ENCODE data around the gene FHL1.
"Not testable (repeated sequence)": the region's sequence is repeated elsewhere in the genome, so short reads cannot be mapped to it uniquely, and the experiment has no call there.

FHL1 gene

DNA sequence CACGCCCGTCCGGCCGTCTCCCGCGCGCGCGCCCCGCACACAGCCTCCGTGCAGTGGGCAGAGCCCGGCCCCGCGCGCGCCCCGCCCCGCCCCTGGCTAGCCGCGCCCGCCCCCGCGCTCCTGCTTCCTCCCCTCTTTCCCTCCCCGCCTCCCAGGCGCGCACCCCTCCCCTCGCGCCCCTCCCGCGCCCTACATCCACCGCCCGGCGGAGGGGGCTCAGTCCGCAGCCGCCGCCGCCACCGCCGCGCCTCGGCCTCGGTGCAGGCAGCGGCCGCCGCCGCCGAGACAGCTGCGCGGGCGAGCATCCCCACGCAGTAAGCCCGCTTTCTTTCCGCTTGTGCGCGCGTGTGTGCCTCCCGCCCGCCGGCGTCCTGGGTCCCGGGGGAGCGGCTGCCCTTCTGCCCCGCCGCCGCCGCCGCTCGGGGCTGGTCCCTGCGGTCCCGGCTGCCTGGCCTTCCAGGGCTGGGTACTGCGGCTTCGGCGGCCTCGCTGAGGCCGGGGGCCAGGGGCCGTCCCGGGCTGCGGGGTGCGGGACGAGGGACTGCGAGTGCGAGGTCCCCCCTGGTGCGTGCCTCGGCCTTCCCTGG lies at the start of gene FHL1:
Gene FHL1 (plus strand): TSS at position 219 of the 587 bp plus-strand sequence.
- DNase-seq (ENCODE audit: low spot score): peak; percentile 80

DNA sequence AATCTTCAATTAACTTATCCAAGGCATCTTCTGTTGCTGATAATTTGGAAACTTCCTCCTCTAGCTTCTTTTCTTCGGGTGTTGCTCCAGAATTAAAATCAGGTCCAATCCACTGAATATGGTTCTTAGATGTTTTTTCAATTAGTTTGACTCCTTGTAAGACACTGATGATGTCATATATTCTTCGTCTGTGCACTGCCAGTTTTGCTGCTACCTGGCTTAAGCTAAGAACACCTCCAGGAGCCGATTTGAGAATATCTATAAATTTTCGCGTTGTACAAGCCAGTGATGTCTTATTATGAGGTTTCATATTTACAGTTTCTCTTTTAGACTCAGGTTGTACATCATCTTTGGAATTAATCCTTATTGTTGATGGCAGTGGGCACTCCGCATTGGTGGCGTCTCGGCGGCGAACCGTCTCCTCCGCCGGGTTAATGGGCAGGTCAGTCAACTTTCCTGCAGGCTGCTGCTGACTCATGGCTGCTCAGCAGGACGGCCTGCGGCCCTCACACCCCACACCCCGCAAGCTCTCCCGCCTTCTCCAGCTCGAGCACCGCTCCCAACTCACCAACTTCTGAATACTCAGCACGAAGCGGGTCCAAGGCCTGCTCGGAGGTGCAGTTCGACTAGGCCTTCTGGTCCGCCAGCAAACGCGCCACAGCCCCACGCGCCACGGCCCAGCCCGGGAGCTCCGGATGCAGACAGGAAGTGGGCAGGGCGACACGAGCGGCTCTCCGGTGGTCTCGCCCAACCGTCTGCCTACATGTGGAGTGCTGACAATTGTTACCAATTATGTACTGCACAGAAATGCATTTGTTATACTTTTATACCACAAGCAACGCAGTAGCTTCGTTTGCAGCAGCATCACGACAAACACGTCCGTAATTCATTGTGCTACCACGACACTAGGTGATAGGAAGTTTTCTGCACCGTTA lies 49.2 kb upstream of the FHL1 start:
- no peak for DNase-seq (ENCODE audit: low spot score)

DNA sequence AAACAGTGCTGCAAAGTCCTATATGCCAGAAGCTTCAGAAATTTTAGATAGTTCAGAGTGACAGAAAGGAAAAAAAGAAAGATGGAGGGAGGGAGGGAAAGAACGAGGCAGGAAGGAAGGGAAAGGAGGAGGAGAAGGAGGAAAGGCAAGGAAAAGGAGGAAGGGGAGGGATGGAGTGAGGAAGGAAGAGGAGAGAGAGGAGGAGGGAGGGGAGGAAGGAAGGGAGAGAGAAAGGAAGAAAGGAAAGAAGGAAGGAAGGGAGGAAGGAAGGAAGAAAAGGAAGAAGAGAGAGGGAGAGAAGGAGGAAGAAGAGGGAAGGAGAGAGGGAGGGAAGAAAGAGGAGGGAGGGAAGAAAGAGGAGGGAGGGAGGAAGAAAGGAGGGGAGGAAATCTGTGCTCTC lies 42.4 kb upstream of the FHL1 start:
- DNase-seq (ENCODE audit: low spot score): no peak

DNA sequence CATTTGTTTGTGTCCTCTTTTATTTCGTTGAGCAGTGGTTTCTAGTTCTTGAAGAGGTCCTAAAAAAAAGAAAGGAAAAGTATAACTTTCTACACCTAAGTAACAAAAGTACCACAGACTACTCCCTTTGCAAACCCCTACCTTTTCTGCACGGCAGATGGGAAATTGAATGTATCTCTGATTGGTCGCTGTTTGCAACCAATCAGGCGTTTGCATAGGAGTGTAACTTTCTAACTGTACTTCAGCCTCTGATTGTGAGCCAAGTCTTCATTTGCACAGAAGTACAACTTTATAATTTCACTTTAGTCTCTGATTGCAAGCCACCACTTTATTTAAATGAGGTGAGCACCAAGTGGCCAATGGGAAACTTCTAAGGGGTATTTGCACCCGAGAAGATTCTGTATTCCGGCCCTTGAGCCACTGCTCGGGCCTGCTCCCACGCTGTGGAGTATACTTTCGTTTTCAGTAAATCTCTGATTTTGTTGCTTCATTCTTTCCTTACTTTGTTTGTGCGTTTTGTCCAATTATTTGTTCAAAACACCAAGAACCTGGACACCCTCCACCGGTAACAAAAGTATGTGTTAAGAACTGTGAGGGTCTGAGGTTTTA lies 40.3 kb upstream of the FHL1 start:
- no peak for DNase-seq (ENCODE audit: low spot score)

DNA sequence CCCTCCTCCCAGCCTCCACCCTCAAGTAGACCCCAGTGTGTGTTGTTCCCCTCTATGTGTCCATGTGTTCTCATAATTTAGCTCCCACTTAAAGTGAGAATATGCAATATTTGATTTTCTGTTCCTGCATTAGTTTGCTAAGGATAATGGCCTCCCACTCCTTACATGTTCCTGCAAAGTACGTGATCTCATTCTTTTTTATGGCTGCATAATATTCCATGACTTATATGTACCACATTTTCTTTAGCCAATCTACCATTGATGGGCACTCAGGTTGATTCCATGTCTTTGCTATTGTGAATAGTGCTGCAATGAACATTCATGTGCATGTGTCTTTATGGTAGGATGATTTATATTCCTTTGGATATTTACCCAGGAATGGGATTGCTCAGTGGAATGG lies 38.4 kb upstream of the FHL1 start:
- DNase-seq (ENCODE audit: low spot score): not testable (repeated sequence)

DNA sequence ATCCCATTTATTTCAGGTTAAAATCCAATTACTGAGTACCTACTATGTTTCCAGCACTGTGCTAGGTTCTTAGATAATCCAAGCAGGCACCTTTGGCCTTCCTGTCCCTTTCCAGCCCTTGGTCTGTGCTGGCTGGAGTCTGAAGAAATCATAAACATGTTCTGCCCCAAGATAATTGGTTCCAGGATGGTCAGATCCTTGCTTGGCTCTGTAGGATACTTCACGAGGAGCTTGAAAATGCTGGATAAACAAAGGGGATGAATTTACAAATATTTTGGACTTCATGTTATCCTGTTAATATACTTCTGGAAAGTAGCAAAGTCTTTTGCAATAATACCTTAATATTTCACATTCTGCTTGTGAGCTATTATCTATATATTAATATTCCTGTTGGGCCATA lies 35.0 kb upstream of the FHL1 start:
- DNase-seq (ENCODE audit: low spot score): no peak

DNA sequence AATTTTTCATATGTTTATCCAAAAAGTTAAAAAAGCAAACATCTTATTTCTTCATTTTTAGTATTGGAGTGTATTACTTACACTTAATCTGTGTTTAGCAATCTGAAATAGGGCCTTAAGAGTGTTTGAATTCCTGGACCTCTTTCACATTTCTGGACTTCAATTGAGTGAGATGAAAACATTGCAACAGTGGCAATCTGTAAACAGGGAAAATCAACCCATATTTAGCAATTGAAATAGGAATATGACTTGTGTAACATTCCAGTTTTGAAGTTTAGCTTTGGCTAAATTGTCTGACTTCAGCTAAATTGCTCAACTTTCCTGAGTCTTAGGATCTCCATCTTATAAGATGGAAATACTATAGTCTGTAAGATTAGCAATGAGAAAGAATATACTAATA lies 34.6 kb upstream of the FHL1 start:
- DNase-seq (ENCODE audit: low spot score): no peak

DNA sequence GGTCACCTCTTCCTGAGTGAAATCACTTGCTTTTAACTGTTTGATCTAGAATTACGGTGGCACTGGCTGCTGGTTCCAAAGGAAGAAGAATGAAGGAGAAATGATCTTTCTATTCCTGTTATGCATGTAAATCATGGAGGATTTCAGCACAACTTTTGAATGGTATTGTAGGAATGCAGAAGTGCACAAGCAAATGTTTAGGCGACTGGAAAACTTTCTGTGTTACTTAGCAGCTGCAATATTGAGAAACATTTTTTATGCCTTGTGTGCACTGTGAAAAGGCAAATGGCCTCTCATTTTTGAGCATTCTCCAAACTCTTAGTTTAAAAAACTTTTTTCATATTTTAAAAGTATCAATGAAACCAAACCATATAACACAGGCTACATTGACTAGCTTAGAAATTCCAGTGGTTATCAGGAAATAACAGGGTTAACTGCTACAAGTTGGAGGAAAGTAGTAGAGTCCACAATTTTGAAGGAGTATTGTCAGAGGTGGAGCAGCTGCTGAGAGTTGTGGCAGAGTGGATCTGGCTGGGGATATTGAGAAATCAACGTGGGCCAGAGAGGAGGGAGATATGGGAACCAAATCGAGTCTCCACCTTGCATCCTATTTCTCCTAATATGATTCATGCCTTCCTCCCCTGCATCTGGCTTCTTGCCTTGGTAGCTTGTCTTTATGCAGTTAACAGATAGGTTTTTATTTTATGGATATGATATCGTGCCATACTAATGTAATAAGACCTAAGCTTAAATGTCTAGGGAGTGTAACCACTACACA lies 32.0 kb upstream of the FHL1 start:
- DNase-seq (ENCODE audit: low spot score): no peak

DNA sequence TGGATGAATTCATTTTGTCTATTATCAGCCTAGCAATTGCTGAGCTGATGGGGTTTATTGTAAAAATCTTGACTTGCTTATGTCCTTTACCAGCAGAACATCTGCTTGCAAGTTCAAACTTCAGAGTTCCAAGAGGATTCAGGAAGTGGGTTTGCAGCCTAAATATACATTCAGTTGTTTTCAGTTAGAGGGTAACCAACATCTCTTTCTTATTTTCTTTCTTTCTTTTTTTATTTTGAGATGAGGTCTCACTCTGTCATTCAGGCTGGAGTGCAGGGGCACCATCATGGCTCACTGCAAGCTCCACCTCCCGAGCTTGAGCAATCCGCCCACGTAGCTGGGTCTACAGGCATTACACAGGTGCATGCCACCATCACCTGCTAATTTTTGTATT lies 31.4 kb upstream of the FHL1 start:
- no peak for DNase-seq (ENCODE audit: low spot score)

DNA sequence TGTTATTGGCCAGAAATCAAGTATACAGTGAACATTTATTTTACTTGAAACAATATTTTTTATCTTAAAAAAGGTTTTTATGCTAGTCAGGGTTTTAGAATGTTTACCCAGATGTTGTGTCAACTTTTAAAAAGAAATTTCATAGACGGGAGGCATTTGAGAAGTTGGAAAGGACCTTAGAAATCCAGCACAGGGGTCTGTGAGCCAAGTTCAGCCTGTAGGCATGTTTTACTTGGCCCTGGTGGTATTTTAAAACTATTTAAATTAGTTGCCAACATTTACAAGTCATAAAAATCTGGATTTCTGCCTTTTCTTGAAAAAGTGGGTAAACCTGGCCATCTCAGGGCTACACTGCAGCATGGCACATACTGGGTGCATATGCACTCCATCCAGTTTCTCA lies 25.5 kb upstream of the FHL1 start:
- DNase-seq (ENCODE audit: low spot score): no peak

DNA sequence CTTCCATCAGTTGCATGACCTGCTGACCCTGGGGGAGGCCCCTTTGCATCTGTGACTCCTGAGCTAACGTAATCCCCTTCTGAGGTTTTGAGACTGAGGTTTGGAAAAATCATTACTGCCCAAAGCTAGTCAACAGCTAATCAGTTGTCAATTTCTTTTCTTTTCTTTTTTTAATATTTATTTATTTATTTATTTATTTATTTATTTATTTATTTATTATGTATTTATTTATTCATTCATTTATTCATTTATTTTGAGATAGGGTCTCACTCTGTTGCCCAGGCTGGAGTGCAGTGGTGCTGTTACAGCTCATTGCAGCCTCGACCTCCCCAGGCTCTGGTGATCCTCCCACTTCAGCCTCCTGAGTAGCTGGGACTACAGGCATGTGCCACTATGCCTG lies 25.1 kb upstream of the FHL1 start:
- DNase-seq (ENCODE audit: low spot score): no peak

DNA sequence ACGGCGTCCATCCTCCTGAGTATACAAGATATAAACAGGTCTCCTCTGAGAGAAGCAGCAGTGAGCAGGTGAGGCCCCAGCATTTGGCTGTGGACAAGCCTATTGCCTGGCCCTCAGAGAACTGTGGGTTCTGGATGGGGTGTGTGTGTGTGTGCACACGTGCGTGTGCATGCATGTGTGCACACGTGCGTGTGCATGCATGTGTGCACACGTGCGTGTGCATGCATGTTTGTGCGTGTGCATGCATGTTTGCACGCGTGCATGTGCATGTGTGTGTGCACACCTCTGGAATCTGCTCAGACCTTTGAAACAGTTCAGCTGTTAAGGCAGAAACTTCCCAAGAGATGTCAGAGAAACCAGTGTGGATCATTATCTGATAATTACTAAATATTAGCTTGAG lies 22.2 kb upstream of the FHL1 start:
- no peak for DNase-seq (ENCODE audit: low spot score)

DNA sequence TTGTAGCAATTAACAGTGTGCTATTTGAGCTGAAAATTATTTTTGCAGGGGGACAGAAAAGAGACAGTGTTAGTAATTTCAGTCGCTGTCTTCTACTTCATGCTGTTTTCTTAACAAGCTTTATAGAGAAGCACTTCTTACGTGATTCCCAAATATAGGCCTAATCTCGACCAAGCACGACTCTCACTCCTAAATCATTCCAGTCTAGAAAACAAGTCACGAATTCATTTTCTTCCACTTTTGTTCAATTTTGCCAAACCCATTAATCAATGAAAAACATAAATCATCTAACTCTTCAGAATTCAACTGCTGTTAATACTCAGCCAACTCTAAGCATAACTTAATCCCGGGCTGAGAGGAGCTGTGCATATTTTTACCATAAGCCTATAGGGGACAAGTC lies 21.0 kb upstream of the FHL1 start:
- no peak for DNase-seq (ENCODE audit: low spot score)

DNA sequence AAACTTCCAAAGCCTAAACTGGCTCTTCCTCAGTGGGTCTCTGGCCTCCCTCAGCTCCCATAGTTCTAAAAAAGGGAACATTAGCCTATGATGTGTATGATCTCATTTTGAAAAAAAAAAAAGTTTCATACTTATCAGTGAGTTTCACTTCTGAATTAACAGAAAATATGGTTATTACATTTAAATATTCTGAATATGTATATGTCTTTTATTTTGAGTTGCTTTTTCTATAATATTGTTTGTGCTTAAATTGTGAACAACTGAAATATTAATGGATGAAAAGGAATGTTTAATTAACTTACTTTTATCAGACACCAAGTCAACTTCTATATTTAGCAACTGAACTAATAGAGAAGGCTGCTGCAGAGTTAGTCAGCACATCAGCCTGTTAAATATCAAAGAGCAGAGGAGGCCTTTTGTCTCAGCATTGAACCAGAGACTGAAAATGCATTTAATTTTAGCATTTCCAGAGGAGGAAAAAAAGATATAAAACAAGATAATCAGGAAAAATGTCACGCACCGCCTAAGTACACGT lies 20.4 kb upstream of the FHL1 start:
- DNase-seq (ENCODE audit: low spot score): no peak

DNA sequence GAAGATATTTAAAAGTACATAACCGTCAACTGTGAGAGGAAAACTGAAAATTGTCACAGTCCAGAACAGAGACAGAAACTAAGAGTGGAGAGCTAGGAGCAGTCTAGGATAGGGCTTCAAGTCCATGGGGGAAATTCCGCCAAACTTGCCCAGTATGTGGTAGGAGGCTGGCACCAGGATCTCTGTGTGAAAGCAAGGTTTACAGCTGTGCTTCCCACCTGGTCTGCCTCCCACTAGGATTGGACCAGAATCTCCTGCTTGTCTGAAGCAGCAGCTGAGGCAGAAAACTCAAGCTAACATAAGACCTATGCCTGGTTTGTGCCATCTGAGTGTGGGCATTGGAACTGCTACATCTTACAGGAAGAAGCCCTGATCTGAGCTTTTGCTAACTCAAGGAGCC lies 18.6 kb upstream of the FHL1 start:
- DNase-seq (ENCODE audit: low spot score): no peak

DNA sequence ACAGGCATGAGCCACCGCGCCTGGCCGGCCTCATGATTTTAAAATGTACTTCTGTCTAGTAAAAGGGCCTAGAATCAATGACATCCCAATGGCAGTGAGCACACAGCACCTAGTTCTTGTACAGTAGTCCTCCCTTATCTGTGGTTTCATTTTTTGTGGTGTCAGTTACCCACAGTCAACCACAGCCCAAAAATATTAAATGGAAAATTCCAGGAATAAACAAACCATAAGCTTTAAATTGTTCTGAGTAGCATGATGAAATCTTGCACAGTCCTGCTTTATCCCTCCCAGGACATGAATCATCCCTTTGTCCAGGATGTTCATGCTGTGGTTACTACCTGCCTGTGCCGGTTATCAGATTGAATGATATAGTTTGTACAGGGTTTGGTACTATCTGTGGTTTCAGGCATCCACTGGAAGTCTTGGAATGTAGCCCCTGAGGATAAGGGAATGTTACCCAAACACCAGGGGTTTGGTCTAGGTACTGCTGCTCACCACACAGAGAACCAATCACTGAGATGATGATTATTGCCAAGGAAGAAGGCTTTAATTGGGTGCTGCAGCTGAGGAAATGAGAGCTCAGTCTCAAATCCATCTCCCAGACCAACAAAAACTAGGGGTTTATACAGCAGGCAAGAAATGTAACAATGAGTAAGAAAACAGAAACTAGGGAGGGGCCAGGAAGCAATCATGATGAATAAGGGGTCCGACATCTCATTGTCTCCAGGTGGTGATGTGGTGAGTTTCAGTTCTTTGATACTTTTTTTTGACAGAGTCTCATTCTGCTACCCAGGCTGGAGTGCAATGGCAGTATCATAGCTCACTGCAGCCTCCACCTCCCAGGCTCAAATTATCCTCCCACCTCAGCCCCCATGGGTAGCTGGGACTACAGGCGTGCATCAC lies 16.2 kb upstream of the FHL1 start:
- no peak for DNase-seq (ENCODE audit: low spot score)

DNA sequence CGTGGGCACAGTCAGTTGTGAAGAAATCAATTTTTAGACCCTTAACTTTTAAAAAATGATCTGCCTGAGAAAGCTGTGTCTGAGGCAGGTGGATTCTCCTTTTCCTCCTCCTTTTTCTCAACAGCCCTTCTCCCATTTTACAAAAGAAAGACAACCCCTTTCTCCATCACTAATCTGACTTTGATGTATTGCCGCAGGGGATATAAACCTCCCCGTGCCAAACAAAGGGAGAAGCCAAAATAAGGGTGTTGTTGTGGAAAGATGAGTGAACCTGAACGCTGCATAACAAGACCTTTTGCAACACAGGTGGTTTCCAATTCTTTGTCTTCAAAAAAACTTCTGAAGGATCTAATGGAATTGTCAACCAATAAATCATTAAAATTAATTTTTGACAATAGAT lies 8.4 kb upstream of the FHL1 start:
- no peak for DNase-seq (ENCODE audit: low spot score)

DNA sequence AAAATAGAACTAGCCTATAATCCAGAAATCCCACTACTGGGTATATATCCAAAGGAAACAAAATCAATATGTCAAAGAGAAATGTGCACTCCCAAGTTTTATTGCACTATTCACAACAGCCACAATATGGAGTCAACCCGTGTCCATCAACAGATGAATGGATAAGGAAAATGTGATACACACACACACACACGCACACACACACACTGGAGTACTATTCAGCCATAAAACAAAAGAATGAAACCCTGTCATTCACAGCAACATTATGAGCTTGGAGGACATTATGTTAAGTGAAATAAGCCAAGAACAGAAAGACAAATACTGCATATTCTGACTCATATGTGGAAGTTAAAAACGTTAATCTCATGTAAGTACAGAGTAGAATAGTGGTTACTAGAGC lies 5.8 kb upstream of the FHL1 start:
- DNase-seq (ENCODE audit: low spot score): no peak

DNA sequence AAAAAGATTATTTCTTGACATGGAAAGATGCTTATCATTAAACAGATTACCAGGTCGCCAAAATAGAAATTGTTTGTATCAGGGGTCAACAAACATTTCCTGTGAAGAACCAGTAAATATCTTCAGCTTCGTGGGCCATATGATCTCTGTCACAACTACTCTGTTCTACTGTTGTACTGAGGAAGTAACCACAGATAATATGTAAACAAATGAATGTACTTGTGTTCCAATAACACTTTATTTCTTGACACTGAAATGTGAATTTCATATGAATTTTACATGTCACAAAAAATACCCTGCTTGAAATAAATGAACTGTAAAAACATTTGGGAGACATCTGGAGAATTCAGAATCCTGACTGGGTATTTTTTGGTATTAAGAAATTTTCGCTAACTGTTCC lies 4.7 kb upstream of the FHL1 start:
- DNase-seq (ENCODE audit: low spot score): no peak

DNA sequence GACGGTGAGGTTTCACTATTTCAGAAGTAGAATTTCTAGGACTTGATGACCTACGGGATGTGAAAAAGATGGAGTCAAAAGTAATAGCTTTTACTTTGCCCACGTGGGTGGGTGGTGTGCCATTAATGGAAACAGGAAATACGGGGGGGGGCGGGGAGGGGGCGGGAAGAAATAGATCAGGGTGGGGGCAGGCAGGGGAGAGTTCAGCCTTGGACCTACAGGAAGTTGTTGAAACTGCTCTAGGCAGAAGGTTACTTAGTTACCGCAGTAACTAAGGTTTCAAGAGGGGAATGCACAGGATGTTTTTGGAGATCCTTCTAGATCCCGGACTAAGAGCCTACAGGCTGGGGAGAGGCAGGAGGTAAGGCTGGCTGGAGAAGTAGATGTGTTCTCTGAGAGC lies 3.6 kb upstream of the FHL1 start:
- DNase-seq (ENCODE audit: low spot score): no peak

DNA sequence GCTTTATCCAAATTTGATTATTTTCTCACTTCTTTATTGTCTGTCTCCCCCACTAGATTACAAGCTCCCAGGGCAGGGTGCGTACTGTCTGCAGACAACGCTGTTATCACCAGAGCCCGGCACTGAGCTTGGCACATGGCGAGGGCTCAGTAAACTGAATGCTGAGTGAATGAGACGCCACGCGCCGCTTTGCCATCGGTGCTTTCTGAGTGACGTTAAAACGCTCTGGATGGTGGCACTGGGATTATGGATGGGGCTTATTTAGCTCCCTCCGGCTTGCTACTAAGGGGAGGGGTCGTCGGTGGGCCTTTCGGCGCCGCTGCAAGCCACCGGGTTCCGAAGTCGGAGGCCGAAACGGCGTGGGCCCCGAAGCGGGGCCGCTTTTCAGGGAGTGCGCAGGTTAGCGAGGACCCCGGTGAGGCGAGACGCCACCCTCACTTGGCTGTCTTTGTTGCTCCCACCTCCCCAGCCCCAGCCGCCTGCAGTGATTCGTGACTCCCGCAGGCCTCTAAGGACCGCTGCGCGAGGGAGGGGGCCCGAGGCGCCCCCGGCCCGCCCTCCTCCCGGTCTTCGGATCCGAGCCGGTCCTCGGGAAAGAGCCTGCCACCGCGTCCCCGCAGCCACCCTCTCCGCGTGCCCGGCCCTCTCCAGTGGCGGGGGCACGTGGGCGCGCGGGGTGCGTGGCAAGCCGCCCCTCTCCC lies 569 bp upstream of the FHL1 start:
- DNase-seq (ENCODE audit: low spot score): no peak

Data from D341Med (cell line).